Measurements from ENCODE around the gene NACA2. TPM values are rescaled to one million over a fixed set of nuclear protein-coding genes. Genes with fewer than 3 reads are reported as not detected.
"Not testable (repeated sequence)": the region's sequence is repeated elsewhere in the genome, so short reads cannot be mapped to it uniquely, and the experiment has no call there.

The NACA2 gene
- total RNA-seq, 2 donors from 2014 or later = not detected

DNA sequence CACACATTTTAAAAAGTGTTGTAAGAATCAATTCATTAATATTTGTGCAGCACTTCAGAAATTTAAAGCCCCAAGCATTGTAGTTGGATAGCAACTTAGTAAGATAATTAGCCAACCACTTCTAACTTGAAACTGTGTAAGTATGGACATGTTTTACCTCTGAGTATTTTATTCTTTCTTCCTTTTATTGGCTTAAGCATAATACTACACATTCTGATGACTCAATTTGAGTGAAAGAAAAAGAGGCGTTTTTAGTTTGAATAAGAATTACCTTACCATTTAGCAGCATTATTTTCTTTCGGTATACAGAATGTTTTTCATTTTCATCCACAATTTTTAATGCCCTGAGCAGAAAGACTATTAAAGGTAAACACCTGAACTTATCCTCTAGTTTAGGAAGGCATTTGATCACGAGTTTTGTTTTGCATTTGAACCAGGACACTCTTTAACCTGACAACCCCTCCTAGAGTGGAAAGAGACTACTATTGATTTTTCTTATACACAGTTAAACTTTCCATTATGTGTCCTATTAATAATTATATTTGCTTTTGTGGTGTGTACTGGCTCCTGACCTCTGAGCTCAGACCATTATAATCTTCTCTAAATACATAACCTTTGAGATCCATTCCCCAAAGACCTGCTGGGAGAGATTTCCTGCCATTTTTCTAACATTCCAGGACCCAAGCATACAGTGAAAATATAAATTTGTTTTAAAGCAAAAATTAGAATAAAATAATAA is 9.2 kb downstream of the NACA2 start:
- Mint-ChIP-seq H3K4me3 (no peak overlapping the region), H3K27ac (no peak overlapping the region)

DNA sequence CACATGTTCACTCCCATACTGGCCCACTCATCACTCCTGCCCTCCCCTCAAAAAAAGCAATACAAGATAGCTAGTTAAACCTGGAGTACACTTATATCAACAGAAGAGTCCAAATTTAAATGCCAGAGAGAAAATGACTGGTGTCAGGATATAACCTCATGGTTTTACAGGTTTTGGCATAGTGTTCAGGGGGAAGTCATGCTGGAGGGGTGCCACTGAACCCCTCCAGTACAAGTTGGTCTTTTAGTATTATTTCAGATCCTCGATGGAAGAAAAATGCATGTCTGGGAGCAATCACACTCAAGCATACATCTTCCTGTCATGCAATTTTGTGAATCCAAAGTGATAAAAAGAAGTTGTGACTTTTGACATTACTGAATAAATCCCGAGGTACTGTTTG is 10.5 kb downstream of the NACA2 start:
- ATAC-seq (no peak), DNase-seq (ENCODE audit: low spot score) (no peak)
- Mint-ChIP-seq H3K4me1 (ENCODE audit: low read depth in 2 of 2) (no peaks in the 10 kb centered on the region), H3K27ac (no peak overlapping the region), H3K27me3 (peaks cover 28 to 47% of the 10 kb centered on the region in 2 donors), H3K36me3 (no peaks in the 10 kb centered on the region), H3K9me3 (no peaks in the 10 kb centered on the region), H3K4me3 (no peak overlapping the region)

More for the DNA sequence above, 9.2 kb downstream of the NACA2 start:
- no peaks in the 10 kb centered on the region for H3K36me3 Mint-ChIP-seq
- no peaks in the 10 kb centered on the region for H3K9me3 Mint-ChIP-seq
- no peak for DNase-seq (ENCODE audit: low spot score)
- H3K27me3 Mint-ChIP-seq = peaks cover 21 to 39% of the 10 kb centered on the region in 2 donors
- no peak for ATAC-seq
- H3K4me1 Mint-ChIP-seq (ENCODE audit: low read depth in 2 of 2) = no peaks in the 10 kb centered on the region

DNA sequence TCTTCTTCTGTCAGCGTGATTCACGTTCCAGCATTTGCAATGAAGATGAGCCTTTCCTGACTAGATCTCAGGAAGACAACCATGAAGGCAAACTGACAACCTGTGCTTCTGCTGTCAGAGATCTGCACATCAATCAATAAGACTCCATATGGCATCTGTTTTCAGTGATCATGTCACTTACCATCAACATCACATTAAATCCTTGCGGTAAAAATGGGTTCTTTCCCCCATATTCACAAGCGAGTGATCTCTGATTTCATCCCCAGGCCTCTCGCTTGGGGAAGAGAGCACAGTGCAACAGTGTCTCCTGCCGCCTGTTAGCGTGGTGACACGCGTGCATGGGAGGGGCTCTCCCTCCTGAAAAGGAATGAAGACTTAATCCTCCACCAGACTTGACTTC is 11.1 kb downstream of the NACA2 start:
- Mint-ChIP-seq H3K27me3 (peaks cover 31 to 52% of the 10 kb centered on the region in 2 donors), H3K9me3 (no peaks in the 10 kb centered on the region), H3K4me3 (no peak overlapping the region), H3K4me1 (ENCODE audit: low read depth in 2 of 2) (no peaks in the 10 kb centered on the region), H3K36me3 (no peaks in the 10 kb centered on the region), H3K27ac (no peak overlapping the region)
- ATAC-seq (no peak), DNase-seq (ENCODE audit: low spot score) (no peak)

- ATAC-seq = no peak
- Mint-ChIP-seq H3K9me3 (no peaks in the 10 kb centered on the region), H3K27ac (no peak overlapping the region), H3K4me1 (ENCODE audit: low read depth in 2 of 2) (no peaks in the 10 kb centered on the region), H3K36me3 (no peaks in the 10 kb centered on the region), H3K27me3 (peaks cover 31 to 56% of the 10 kb centered on the region in 2 donors), H3K4me3 (no peak overlapping the region)
- no peak for DNase-seq (ENCODE audit: low spot score)
Observed at GRCh38 chr17:61579347-61579746, 11.7 kb downstream of the NACA2 start.

DNA sequence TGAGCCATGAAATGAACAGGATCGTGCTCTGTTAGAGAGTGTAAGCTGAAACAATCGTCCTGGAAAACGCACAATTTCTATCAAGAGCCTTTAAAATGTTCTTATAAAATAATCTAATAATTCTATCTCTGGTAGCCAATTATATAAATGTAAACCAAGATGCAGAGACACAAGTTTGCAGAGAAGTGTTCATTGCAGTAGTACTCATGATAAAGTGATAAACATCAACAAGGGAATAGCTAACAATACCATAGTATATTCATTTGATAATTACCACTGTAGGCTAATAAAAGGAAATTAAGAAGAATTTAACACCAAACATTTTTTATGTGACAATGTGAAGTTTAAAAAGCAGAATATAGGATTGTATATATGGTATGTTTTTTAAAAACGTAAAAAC is 12.4 kb downstream of the NACA2 start:
- Mint-ChIP-seq H3K4me1 (ENCODE audit: low read depth in 2 of 2) (no peaks in the 10 kb centered on the region), H3K36me3 (no peaks in the 10 kb centered on the region), H3K4me3 (no peak overlapping the region), H3K27ac (no peak overlapping the region), H3K9me3 (no peaks in the 10 kb centered on the region), H3K27me3 (peaks cover 31 to 63% of the 10 kb centered on the region in 2 donors)
- no peak for DNase-seq (ENCODE audit: low spot score)
- no peak for ATAC-seq

- no peak overlapping the region for H3K27ac Mint-ChIP-seq
- H3K27me3 Mint-ChIP-seq = peaks cover 23 to 64% of the 10 kb centered on the region in 2 donors
- H3K9me3 Mint-ChIP-seq = no peaks in the 10 kb centered on the region
- no peak for ATAC-seq
- no peaks in the 10 kb centered on the region for H3K4me1 Mint-ChIP-seq (ENCODE audit: low read depth in 2 of 2)
- no peak for DNase-seq (ENCODE audit: low spot score)
- no peak overlapping the region for H3K4me3 Mint-ChIP-seq
- H3K36me3 Mint-ChIP-seq = no peaks in the 10 kb centered on the region
Observed at GRCh38 chr17:61575983-61576382, 15.0 kb downstream of the NACA2 start.

DNA sequence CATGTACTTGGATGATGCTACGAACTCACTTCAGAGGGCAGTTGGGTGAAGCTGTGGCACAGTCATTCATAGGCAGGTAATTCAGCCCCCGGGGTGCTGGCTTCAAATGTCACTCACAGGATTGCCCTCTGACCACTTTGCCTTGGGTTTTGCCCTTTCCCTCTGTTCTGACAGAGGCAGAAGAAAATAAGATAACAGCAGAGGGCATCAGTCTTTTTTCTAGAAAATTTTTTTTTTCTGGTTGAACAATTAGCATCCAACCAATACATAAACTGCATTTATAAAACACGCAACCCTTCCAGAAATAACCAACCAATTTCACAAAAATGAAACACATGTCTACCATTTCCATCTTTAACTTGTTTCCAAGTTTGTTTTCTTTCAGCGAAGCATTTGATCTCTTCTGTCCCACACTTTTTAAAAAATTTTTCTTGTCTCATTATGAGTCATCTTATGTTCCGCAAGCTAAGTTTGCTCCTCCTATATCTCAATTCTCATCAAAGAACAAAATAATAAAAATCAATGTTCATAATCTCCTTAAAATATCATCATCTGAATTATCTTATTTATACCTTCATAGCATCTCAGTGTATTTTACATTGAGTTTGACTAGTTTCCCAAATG is 15.6 kb downstream of the NACA2 start:
- Mint-ChIP-seq H3K27ac (no peak overlapping the region), H3K4me3 (no peak overlapping the region), H3K4me1 (ENCODE audit: low read depth in 2 of 2) (no peaks in the 10 kb centered on the region), H3K27me3 (peaks cover 20 to 64% of the 10 kb centered on the region in 2 donors), H3K36me3 (no peaks in the 10 kb centered on the region), H3K9me3 (no peaks in the 10 kb centered on the region)
- DNase-seq (ENCODE audit: low spot score) (no peak), ATAC-seq (no peak)

- Mint-ChIP-seq H3K36me3 (no peaks in the 10 kb centered on the region), H3K27ac (no peak overlapping the region), H3K4me1 (ENCODE audit: low read depth in 2 of 2) (no peaks in the 10 kb centered on the region), H3K4me3 (no peak overlapping the region), H3K27me3 (peaks cover 17 to 59% of the 10 kb centered on the region in 2 donors), H3K9me3 (no peaks in the 10 kb centered on the region)
- DNase-seq (ENCODE audit: low spot score) (no peak), ATAC-seq (no peak)
Observed at GRCh38 chr17:61574542-61575351, 16.3 kb downstream of the NACA2 start.

DNA sequence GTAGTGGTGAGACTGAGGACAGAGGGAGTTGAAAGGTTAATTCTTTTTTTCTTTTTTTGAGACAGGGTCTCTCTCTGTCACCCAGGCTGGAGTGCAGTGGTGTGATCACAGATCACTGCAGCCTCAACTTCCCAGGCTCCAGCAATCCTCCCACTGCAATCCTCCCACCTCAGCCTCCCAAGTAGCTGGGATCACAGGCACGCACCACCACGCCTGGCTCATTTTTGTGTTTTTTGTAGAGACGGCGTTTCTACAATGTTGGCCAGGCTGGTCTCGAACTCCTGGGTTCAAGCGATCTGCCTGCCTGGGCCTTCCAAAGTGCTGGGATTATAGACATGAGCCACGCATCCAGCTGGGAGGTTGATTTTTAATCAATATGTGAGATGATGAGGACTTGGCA is 18.5 kb downstream of the NACA2 start:
- not testable (repeated sequence) for H3K27ac Mint-ChIP-seq; H3K36me3 Mint-ChIP-seq; H3K4me1 Mint-ChIP-seq (ENCODE audit: low read depth in 2 of 2); DNase-seq (ENCODE audit: low spot score); H3K4me3 Mint-ChIP-seq; ATAC-seq; H3K9me3 Mint-ChIP-seq
- H3K27me3 Mint-ChIP-seq = peaks cover 11 to 42% of the 10 kb centered on the region in 2 donors

GRCh38 chr17:61571624-61572023 is 19.4 kb downstream of the NACA2 start:
- DNase-seq (ENCODE audit: low spot score) (no peak), ATAC-seq (no peak)
- H3K4me3 Mint-ChIP-seq = no peak overlapping the region
- H3K4me1 Mint-ChIP-seq (ENCODE audit: low read depth in 2 of 2) = no peaks in the 10 kb centered on the region
- no peaks in the 10 kb centered on the region for H3K9me3 Mint-ChIP-seq
- peaks cover 11 to 42% of the 10 kb centered on the region in 2 donors for H3K27me3 Mint-ChIP-seq
- no peak overlapping the region for H3K27ac Mint-ChIP-seq
- H3K36me3 Mint-ChIP-seq = no peaks in the 10 kb centered on the region

DNA sequence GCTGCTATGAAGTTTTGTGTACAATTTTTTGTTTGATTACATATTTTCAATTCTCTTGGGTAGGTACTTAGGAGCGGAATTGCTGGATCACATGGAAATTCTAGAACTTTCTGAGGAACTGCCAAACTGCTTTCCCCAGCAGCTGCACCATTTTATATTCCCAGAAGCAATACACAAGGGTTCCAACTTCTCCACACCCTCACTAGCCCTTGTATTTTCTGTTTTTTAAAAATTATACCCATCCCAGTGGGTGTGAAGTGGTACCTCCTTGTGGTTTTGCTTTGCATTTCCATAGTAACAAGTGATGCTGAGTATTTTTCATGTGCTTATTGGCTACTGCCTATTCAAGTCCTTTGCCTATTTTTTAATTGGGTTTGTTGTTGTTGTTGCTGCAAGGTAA is 20.9 kb downstream of the NACA2 start:
- H3K27me3 Mint-ChIP-seq = peaks cover 2 to 30% of the 10 kb centered on the region in 2 donors
- H3K36me3 Mint-ChIP-seq = no peaks in the 10 kb centered on the region
- H3K4me1 Mint-ChIP-seq (ENCODE audit: low read depth in 2 of 2) = no peaks in the 10 kb centered on the region
- H3K9me3 Mint-ChIP-seq = no peaks in the 10 kb centered on the region
- ATAC-seq (no peak), DNase-seq (ENCODE audit: low spot score) (no peak)
- H3K27ac Mint-ChIP-seq = no peak overlapping the region
- H3K4me3 Mint-ChIP-seq = no peak overlapping the region

DNA sequence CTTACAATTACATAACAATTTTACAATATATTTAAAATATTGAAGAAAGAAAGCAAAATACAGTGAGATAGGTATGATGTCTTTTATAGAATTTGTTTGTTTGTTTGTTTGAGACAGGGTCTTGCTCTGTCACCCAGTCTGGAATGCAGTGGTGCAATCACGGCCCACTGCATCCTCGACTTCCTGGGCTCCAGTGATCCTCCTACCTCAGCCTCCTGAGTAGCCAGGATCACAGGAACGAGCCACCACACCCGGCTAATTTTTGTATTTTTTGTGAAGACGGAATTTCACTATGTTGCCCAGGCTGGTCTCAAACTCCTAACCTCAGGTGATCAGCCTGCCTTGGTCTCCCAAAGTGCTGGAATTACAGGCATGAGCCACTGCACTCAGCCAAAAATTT is 21.5 kb downstream of the NACA2 start:
- not testable (repeated sequence) for ATAC-seq; H3K9me3 Mint-ChIP-seq; H3K4me3 Mint-ChIP-seq; H3K36me3 Mint-ChIP-seq; H3K4me1 Mint-ChIP-seq (ENCODE audit: low read depth in 2 of 2); DNase-seq (ENCODE audit: low spot score); H3K27ac Mint-ChIP-seq
- peaks cover 0 to 27% of the 10 kb centered on the region in 2 donors for H3K27me3 Mint-ChIP-seq

DNA sequence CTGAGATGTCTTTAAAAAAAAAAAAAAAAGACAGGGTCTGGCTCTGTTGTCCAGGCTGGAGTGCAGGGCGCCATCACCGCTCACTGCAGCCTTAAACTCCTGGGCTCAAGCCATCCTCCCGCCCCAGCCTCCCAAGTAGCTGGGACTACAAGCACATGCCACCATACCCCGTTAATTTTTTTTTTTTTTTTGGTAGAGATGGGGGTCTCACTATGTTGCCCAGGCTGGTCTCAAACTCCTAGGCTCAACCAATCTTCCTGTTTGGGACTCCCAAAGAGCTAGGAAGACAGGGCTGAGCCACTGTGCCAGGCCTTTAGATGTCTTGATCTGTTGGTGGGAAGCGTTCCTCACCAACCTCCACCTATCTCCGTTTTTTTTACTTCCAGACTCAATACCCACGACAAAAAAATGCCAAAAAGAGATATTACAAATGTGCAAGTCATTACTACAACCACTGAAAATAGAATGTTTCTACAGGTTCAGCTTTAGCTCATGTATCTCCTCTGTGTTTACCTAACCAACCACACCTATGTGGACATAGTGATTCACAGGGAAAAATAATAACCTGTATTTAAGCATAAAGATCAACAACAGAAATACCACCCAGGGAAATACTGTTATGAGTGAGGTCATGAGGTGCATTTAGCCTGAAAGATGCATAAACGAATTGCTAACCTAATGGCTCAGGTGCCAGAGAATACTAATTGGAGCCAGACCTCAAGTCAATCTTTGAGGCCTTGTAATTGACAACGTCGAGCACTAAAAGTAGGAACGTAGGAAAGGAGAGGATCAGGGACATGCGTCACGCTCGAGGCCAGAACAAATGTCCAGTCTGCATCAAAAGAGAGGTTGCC is 22.6 kb downstream of the NACA2 start:
- Mint-ChIP-seq H3K9me3 (no peaks in the 10 kb centered on the region), H3K27ac (no peak overlapping the region), H3K27me3 (peaks cover 3 to 16% of the 10 kb centered on the region in 2 donors), H3K4me1 (ENCODE audit: low read depth in 2 of 2) (no peaks in the 10 kb centered on the region), H3K36me3 (no peaks in the 10 kb centered on the region), H3K4me3 (no peak overlapping the region)
- DNase-seq (ENCODE audit: low spot score) (no peak), ATAC-seq (no peak)
